ENCODE measurements around the gene CTSH.
"Not testable (repeated sequence)": the region's sequence is repeated elsewhere in the genome, so short reads cannot be mapped to it uniquely, and the experiment has no call there.

The CTSH gene

GRCh38 chr15:78921940-78922339, 22.9 kb downstream of the CTSH start:
- no peak for DNase-seq

- no peak for DNase-seq
Observed at GRCh38 chr15:78921517-78921916, 23.3 kb downstream of the CTSH start.

- no peak for DNase-seq
Observed at GRCh38 chr15:78917888-78918287, 27.0 kb downstream of the CTSH start.

- no peak for DNase-seq
Observed at GRCh38 chr15:78916088-78916487, 28.8 kb downstream of the CTSH start.

- no peak for DNase-seq
Observed at GRCh38 chr15:78915341-78916087, 29.3 kb downstream of the CTSH start.

- DNase-seq: no peak
Observed at GRCh38 chr15:78914027-78914764, 30.6 kb downstream of the CTSH start.

GRCh38 chr15:78913012-78913411, 31.8 kb downstream of the CTSH start:
- DNase-seq: no peak

- no peak for DNase-seq
Observed at GRCh38 chr15:78912316-78912715, 32.5 kb downstream of the CTSH start.

- no peak for DNase-seq
Observed at GRCh38 chr15:78910271-78910670, 34.6 kb downstream of the CTSH start.

- no peak for DNase-seq
Observed at GRCh38 chr15:78909791-78910228, 35.0 kb downstream of the CTSH start.

GRCh38 chr15:78909160-78909695, 35.6 kb downstream of the CTSH start:
- DNase-seq: no peak

GRCh38 chr15:78907577-78907976, 37.3 kb downstream of the CTSH start:
- no peak for DNase-seq

- no peak for DNase-seq
Observed at GRCh38 chr15:78906316-78906620, 38.6 kb downstream of the CTSH start.

- DNase-seq: no peak
Observed at GRCh38 chr15:78904599-78905358, 40.1 kb downstream of the CTSH start.

- not testable (repeated sequence) for DNase-seq
Observed at GRCh38 chr15:78902281-78903032, 42.4 kb downstream of the CTSH start.

- DNase-seq: not testable (repeated sequence)
Observed at GRCh38 chr15:78900819-78901533, 43.9 kb downstream of the CTSH start.

GRCh38 chr15:78898540-78898939, 46.3 kb downstream of the CTSH start:
- DNase-seq: no peak

GRCh38 chr15:78895471-78895870, 49.4 kb downstream of the CTSH start:
- no peak for DNase-seq

- no peak for DNase-seq
Observed at GRCh38 chr15:78893538-78893937, 51.3 kb downstream of the CTSH start.

- DNase-seq: no peak
Observed at GRCh38 chr15:78889000-78889399, 55.8 kb downstream of the CTSH start.

- DNase-seq: no peak
Observed at GRCh38 chr15:78881681-78882080, 63.2 kb downstream of the CTSH start.

GRCh38 chr15:78880813-78881212, 64.0 kb downstream of the CTSH start:
- no peak for DNase-seq

Measured in activated naive CD4-positive, alpha-beta T cell treated with anti-CD3 and anti-CD28 coated beads, Interleukin-2, amount 50 U/mL, for 16 hours (primary cell).